PC-3 (cell line): Measurements from ENCODE around the gene SNUPN. TPM values are rescaled to one million over a fixed set of nuclear protein-coding genes. Genes with fewer than 3 reads are reported as not detected.

ENCODE experiments used
- ATAC-seq: fragments of 200-7000 bp; cut with Tn5 transposase; 2 replicates; pipeline ENCODE4 v1.9.1; 2020; ENCODE audit warnings: mild to moderate bottlenecking, moderate library complexity
- BruUV-seq: library from RNA; stranded (reverse); fragments of 400-500 nt; replicated peaks from 2 replicates; lab custom pipeline; 2021; lab: Mats Ljungman, UMichigan
- CTCF ChIA-PET: fragments of 300-600 bp; sonication (Branson Sonifier 250); formaldehyde crosslinking; loops from one replicate; lab custom pipeline; 2022; ENCODE audit warnings: antibody characterized with exemption; lab: Charles Lee
- POLR2A ChIA-PET: fragments of 300-600 bp; sonication (Branson Sonifier 250); formaldehyde crosslinking; loops from one replicate; lab custom pipeline; 2022; ENCODE audit warnings: antibody characterized with exemption; ENCODE audit not compliant: unreplicated experiment; lab: Charles Lee
- DNase-seq: peaks from one replicate; pipeline ENCODE4 v3.0.0-alpha.2; 2015
- H2AFZ ChIP-seq: fragments of 300-600 bp; sonication (generic); 2 replicates; pipeline ENCODE4 v1.6.0; 2016; ENCODE audit warnings: antibody characterized with exemption, low read length
- H3F3A ChIP-seq: fragments of 300-600 bp; sonication (generic); one replicate; pipeline ENCODE4 v1.6.0; 2017; ENCODE audit warnings: antibody characterized with exemption, low read length, control low read depth, mild to moderate bottlenecking; ENCODE audit not compliant: unreplicated experiment
- H3K27ac ChIP-seq: fragments of 300-600 bp; sonication (generic); 2 replicates; pipeline ENCODE4 v1.5.1; 2016; ENCODE audit warnings: mild to moderate bottlenecking, low read length
- H3K27me3 ChIP-seq: fragments of 300-600 bp; sonication (generic); 2 replicates; pipeline ENCODE4 v1.6.1; 2016; ENCODE audit warnings: low read length, mixed read lengths
- H3K36me3 ChIP-seq: fragments of 300-600 bp; sonication (generic); 2 replicates; pipeline ENCODE4 v1.6.1; 2016; ENCODE audit warnings: low read depth, mixed run types, low read length, mixed read lengths
- H3K4me1 ChIP-seq: fragments of 300-600 bp; sonication (generic); 2 replicates; pipeline ENCODE4 v1.5.1; 2016; ENCODE audit warnings: low read length; ENCODE audit not compliant: insufficient read depth
- H3K4me2 ChIP-seq: fragments of 300-600 bp; sonication (generic); 2 replicates; pipeline ENCODE4 v1.6.0; 2016; ENCODE audit warnings: low read length
- H3K4me3 ChIP-seq: fragments of 300-600 bp; sonication (generic); 2 replicates; pipeline ENCODE4 v1.5.1; 2016; ENCODE audit warnings: mild to moderate bottlenecking, low read length, mixed read lengths
- H3K79me2 ChIP-seq: fragments of 300-600 bp; sonication (generic); 2 replicates; pipeline ENCODE4 v1.6.1; 2017; ENCODE audit warnings: low read length, mixed read lengths
- H3K9ac ChIP-seq: fragments of 300-600 bp; sonication (generic); 2 replicates; pipeline ENCODE4 v1.6.0; 2016; ENCODE audit warnings: mild to moderate bottlenecking, low read length
- H3K9me2 ChIP-seq: fragments of 300-600 bp; sonication (generic); replicated peaks from 2 replicates; pipeline ENCODE4 v1.6.1; 2016; ENCODE audit warnings: mixed run types, low read length, mixed read lengths
- H3K9me3 ChIP-seq: fragments of 300-600 bp; sonication (generic); 2 replicates; pipeline ENCODE4 v1.6.1; 2016; ENCODE audit warnings: low read length, mixed read lengths
- H4K20me1 ChIP-seq: fragments of 300-600 bp; sonication (generic); 2 replicates; pipeline ENCODE4 v1.6.1; 2016; ENCODE audit warnings: low read length, mixed read lengths
- EZH2 ChIP-seq: fragments of 300-600 bp; sonication (generic); IDR thresholded peaks from one replicate; pipeline ENCODE4 v1.6.1; 2017; ENCODE audit warnings: antibody characterized with exemption, mild to moderate bottlenecking, low read length; ENCODE audit not compliant: unreplicated experiment
- EZH2phosphoT487 ChIP-seq: fragments of 300-600 bp; sonication (generic); IDR thresholded peaks from 2 replicates; pipeline ENCODE4 v1.6.1; 2018; ENCODE audit warnings: mild to moderate bottlenecking, antibody characterized with exemption, low read length, borderline replicate concordance
- intact Hi-C: fragments of 100-400 bp; cut with micrococcal nuclease; formaldehyde crosslinking; loops from 2 replicates; pipeline ENCODE4 v1.9.0; 2023
- total RNA-seq: library from RNA; depleted of rRNA; stranded (reverse); fragments of >200 nt; gene quantifications from 2 replicates; pipeline ENCODE4 v1.2.3, GENCODE V29; 2014
- TF ChIP-seq, protein P1 (sequence below): fragments of 300-600 bp; sonication (generic); conservative IDR thresholded peaks from 2 replicates; pipeline ENCODE4 v1.5.1; 2017; ENCODE audit warnings: antibody characterized with exemption, low read depth, mild to moderate bottlenecking, low read length

Gene SNUPN
- total RNA-seq, 1 experiment from 2014 or later, result 7.9 TPM

GRCh38 chr15:75578948-75579920 lies 46.3 kb downstream of the SNUPN start, which contains the start of gene PTPN9:
TSS of gene PTPN9 (minus strand) at chr15:75579315. CDS start at chr15:75578776, 539 bp downstream.
- H3K9me2 ChIP-seq, result no peaks in the 10 kb centered on the region
- peak within 1 kb of the TSS; percentile 91 for H3K9ac ChIP-seq
- BruUV-seq, result no TSS peak
- H3K4me2 ChIP-seq, result peak within 1 kb of the TSS; percentile 93
- peak within 1 kb of the TSS; percentile 91 for H2AFZ ChIP-seq
- ChIA-PET CTCF (interaction anchor here (0.6 to 1.1 kb wide), 4 partner anchors 20 to 70 kb away, joined by 3 to 9 read pairs (median 5); partner anchors contain the start of gene IMP3), POLR2A (interaction anchor here (0.9 kb wide), 1 partner anchor 11 kb away, joined by 9 read pairs; no protein-coding TSS in a partner anchor)
- H3K4me1 ChIP-seq, result peaks cover 13% of the 10 kb centered on the region
- intact Hi-C loops, result loop anchor here (2.0 to 5.0 kb wide), 2 partner anchors 48 to 122 kb away; partner anchors contain the start of gene SNUPN
- no peaks in the 10 kb centered on the region for H3K27me3 ChIP-seq
- H3K36me3 ChIP-seq, result no peaks in the 10 kb centered on the region
- H3K27ac ChIP-seq, result peak within 1 kb of the TSS; percentile 26
- no peak for TF ChIP-seq EZH2
- TF ChIP-seq EZH2phosphoT487, result no peak
- TF ChIP-seq, protein P1, sequence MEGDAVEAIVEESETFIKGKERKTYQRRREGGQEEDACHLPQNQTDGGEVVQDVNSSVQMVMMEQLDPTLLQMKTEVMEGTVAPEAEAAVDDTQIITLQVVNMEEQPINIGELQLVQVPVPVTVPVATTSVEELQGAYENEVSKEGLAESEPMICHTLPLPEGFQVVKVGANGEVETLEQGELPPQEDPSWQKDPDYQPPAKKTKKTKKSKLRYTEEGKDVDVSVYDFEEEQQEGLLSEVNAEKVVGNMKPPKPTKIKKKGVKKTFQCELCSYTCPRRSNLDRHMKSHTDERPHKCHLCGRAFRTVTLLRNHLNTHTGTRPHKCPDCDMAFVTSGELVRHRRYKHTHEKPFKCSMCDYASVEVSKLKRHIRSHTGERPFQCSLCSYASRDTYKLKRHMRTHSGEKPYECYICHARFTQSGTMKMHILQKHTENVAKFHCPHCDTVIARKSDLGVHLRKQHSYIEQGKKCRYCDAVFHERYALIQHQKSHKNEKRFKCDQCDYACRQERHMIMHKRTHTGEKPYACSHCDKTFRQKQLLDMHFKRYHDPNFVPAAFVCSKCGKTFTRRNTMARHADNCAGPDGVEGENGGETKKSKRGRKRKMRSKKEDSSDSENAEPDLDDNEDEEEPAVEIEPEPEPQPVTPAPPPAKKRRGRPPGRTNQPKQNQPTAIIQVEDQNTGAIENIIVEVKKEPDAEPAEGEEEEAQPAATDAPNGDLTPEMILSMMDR, result peak; percentile 42; the same call in 1 of the 2 replicates
- H3K79me2 ChIP-seq, result peaks cover 41% of the 10 kb centered on the region
- peak within 1 kb of the TSS; percentile 97 for H3K4me3 ChIP-seq
- no peaks in the 10 kb centered on the region for H4K20me1 ChIP-seq
- no peaks in the 10 kb centered on the region for H3K9me3 ChIP-seq
- H3F3A ChIP-seq, result no peaks in the 10 kb centered on the region
- peak; percentile 65 for DNase-seq
- ATAC-seq, result peak; percentile 70

DNA sequence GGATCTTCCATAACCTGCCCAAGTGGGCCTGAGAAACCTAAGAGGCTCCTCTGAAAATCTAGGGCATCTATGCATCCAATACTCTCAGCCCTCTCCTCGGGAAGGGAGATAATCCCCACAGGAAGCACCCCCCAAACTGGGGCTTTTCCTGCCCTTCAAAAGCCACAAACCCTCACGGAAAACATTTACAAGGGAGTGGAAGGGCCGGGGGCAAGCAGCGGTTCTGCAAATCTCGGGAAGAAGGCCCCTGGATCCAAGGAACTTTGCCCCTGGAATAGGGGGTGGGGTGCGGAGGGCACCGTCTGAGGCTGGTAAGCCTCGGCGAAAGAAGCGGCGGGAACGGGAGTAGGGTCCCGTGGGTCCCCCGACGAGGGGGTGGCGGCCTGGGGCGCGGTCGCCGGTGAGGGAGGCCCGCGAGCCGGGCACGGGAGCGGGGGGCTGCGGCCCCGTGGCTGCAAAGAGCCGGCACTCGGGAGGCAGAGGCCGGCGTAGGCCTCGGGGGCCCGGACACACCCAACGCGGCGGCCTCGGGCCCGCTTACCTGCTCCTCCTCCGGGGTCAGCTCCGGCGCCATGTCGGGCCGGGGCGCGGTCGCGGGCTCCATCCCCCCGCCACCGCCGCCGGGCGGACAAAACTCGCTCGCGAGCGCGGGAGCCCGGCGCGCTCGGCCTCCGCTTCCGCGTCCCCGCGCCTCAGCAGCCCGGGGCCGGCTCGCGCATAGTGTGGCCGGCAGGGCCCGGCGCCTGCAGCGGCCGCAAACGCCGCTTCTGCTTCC lies 47.2 kb downstream of the SNUPN start:
- Histone ChIP-seq H3K9ac (peak overlapping the region; percentile 91), H3K36me3 (no peaks in the 10 kb centered on the region), H3F3A (no peaks in the 10 kb centered on the region), H3K27me3 (no peaks in the 10 kb centered on the region), H3K9me2 (no peaks in the 10 kb centered on the region), H3K4me2 (peak overlapping the region; percentile 93), H3K9me3 (no peaks in the 10 kb centered on the region), H3K4me1 (peaks cover 13% of the 10 kb centered on the region), H4K20me1 (no peaks in the 10 kb centered on the region), H3K79me2 (peaks cover 50% of the 10 kb centered on the region), H3K4me3 (peak overlapping the region; percentile 97), H3K27ac (peak overlapping the region; percentile 26), H2AFZ (peak overlapping the region; percentile 91)
- DNase-seq (peak; percentile 22), ATAC-seq (peak; percentile 47)
- intact Hi-C loops, result loop anchor here (2.0 to 5.0 kb wide), 2 partner anchors 49 to 122 kb away; partner anchors contain the start of gene SNUPN
- POLR2A ChIA-PET, result interaction anchor here (0.7 to 0.9 kb wide), 2 partner anchors 12 to 249 kb away, joined by 4 to 9 read pairs; no protein-coding TSS in a partner anchor
- CTCF ChIA-PET, result interaction anchor here (0.6 to 1.1 kb wide), 3 partner anchors 11 to 62 kb away, joined by 3 to 9 read pairs (median 6); partner anchors contain the start of gene IMP3
- BruUV-seq, result no TSS peak
- no peak for TF ChIP-seq EZH2phosphoT487
